Activated T-cell treated with anti-CD3 and anti-CD28 coated beads, Interleukin-2, amount 50 U/mL, for 4 hours (primary cell): ENCODE measurements around the gene WDR38. TPM values are rescaled to one million over a fixed set of nuclear protein-coding genes. Genes with fewer than 3 reads are reported as not detected.
"Not testable (repeated sequence)": the region's sequence is repeated elsewhere in the genome, so short reads cannot be mapped to it uniquely, and the experiment has no call there.

Source experiments
- ATAC-seq, 2 donors: fragments of 200-7000 bp; cut with Tn5 transposase; one replicate each; pipeline ENCODE4 v1.10.0; 2021
- DNase-seq: peaks from one replicate; pipeline ENCODE4 v3.0.0-alpha.2; 2020
- H3K27me3 Mint-ChIP-seq: one replicate; pipeline ENCODE4 v1.8.0; 2021; ENCODE audit warnings: low read depth, mixed read lengths
- H3K36me3 Mint-ChIP-seq: one replicate; pipeline ENCODE4 v1.8.0; 2022; ENCODE audit warnings: mixed read lengths; ENCODE audit not compliant: insufficient read depth
- H3K4me1 Mint-ChIP-seq: one replicate; pipeline ENCODE4 v1.8.0; 2021; ENCODE audit warnings: low read depth, mixed read lengths
- H3K4me3 Mint-ChIP-seq: one replicate; pipeline ENCODE4 v1.8.0; 2021; ENCODE audit warnings: mild to moderate bottlenecking, moderate library complexity, mixed read lengths
- H3K9me3 Mint-ChIP-seq: one replicate; pipeline ENCODE4 v1.8.0; 2021; ENCODE audit warnings: mixed read lengths
- total RNA-seq, 3 donors: library from RNA; stranded (reverse); gene quantifications; one replicate each; pipeline ENCODE4 v1.2.1, GENCODE V29; 2021

WDR38 gene
- total RNA-seq, 3 donors from 2014 or later, result not detected

DNA sequence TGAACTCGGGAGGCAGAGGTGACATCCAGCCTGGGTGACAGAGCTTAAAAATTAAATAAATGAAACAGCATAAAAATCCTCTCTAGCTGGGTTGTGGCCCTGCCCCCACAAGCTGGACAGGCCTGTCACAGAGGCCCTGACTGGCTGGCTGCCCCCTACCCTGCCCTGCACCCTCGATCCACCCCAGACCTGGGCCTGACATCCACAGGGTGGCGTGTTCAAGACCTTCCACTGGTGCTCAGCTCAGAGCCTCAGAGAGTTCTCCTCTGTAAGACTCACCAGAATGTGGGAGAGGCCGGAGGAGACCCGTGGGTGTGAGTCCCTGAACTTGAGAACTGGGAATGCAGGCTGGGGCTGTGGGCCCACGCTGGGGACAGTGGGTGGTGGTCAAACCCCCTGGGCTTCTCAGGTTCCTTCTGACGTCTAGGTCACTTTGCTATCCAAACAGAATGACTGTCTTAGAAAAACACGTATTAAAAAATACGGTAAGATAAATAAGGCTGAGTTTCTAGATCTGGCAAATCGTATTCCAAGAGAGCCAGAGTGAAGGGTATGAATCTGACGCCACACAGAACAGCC is 9.7 kb upstream of the WDR38 start:
- no peak for ATAC-seq
- H3K36me3 Mint-ChIP-seq, result no peaks in the 10 kb centered on the region

DNA sequence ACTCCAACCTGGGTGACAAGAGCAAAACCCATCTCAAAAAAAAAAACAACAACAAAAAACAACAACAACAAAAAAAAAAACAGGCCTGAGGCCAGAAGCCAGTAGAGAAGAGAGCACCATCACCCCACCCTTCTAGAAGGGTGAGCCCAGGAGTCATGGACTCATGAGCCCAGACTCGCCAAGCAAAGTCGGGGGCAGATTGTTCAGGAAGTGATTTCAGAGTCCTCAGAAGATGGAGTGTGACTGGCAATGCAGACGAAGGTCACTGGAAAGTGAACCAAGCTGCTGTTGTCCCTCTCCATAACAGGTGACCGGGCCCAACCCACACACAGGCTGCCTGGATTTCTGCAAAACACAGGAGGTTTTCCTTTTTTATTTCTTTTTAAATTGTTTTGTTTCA is 9.0 kb upstream of the WDR38 start:
- Mint-ChIP-seq H3K27me3 (peaks cover 8% of the 10 kb centered on the region), H3K9me3 (no peaks in the 10 kb centered on the region), H3K4me3 (no peak overlapping the region), H3K36me3 (no peaks in the 10 kb centered on the region), H3K4me1 (no peaks in the 10 kb centered on the region)
- DNase-seq (no peak), ATAC-seq (no peak)

More for the DNA sequence above, 9.7 kb upstream of the WDR38 start:
- H3K4me3 Mint-ChIP-seq, result no peak overlapping the region
- peaks cover 12% of the 10 kb centered on the region for H3K27me3 Mint-ChIP-seq
- no peaks in the 10 kb centered on the region for H3K9me3 Mint-ChIP-seq
- no peaks in the 10 kb centered on the region for H3K4me1 Mint-ChIP-seq
- DNase-seq, result no peak

DNA sequence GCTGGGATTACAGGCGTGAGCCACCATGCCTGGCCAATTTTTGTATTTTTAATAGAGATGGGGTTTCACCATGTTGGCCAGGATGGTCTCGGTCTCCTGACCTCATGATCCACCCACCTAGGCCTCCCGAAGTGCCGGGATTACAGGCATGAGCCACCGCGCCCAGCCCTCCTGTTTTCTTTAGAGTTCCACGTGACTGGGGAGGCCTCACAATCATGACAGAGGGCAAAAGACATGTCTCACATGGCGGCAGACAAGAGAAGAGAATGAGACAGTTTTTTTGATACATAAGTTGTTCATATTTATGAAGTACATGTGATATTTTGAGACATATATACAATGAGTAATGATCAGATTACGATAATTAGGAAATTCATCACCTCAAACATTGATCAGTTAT is 6.8 kb upstream of the WDR38 start:
- not testable (repeated sequence) for ATAC-seq, H3K36me3 Mint-ChIP-seq, H3K4me1 Mint-ChIP-seq, DNase-seq, H3K9me3 Mint-ChIP-seq, H3K27me3 Mint-ChIP-seq, H3K4me3 Mint-ChIP-seq

DNA sequence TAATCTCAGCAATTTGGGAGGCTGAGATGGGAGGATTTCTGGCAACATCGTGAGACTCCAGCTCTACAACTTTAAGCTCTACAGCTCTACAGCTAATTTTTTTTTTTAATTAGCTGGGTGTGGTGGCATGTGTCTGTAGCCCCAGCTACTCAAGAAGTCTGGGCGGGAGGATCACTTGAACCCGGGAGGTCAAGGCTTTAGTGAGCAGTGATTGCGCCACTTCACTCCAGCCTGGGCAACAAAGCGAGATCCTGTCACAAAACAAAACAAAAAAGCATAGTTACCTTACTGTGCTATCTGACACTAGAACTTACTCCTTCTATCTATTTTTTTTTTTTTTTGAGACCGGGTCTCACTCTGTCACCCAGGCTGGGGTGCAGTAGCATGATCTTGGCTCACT is 6.3 kb upstream of the WDR38 start:
- ATAC-seq, result no peak
- no peaks in the 10 kb centered on the region for H3K4me1 Mint-ChIP-seq
- DNase-seq, result no peak
- no peak overlapping the region for H3K4me3 Mint-ChIP-seq
- H3K27me3 Mint-ChIP-seq, result peaks cover 9% of the 10 kb centered on the region
- no peaks in the 10 kb centered on the region for H3K9me3 Mint-ChIP-seq
- H3K36me3 Mint-ChIP-seq, result no peaks in the 10 kb centered on the region

DNA sequence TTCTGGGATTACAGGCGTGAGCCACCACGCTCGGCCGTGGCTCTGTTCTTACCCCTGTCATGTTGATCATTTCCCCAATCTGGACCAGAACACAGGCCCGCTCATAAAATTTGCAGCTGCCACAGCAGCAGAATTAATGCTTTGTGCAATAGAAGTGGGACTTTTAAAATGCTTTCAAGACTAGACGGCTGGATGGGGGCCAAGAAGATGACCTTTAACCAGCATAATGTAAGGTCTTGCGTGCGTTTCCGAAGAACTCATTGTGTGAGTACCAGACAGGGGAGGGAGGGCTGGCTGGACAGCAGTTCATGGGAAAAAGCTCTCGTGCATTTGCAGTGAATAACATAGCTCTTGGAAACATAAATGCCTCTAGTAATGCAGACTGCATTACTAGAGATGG is 3.5 kb upstream of the WDR38 start:
- Mint-ChIP-seq H3K4me3 (no peak overlapping the region), H3K4me1 (peaks cover 5% of the 10 kb centered on the region), H3K9me3 (no peaks in the 10 kb centered on the region), H3K27me3 (peaks cover 9% of the 10 kb centered on the region), H3K36me3 (no peaks in the 10 kb centered on the region)
- DNase-seq (no peak), ATAC-seq (no peak)

DNA sequence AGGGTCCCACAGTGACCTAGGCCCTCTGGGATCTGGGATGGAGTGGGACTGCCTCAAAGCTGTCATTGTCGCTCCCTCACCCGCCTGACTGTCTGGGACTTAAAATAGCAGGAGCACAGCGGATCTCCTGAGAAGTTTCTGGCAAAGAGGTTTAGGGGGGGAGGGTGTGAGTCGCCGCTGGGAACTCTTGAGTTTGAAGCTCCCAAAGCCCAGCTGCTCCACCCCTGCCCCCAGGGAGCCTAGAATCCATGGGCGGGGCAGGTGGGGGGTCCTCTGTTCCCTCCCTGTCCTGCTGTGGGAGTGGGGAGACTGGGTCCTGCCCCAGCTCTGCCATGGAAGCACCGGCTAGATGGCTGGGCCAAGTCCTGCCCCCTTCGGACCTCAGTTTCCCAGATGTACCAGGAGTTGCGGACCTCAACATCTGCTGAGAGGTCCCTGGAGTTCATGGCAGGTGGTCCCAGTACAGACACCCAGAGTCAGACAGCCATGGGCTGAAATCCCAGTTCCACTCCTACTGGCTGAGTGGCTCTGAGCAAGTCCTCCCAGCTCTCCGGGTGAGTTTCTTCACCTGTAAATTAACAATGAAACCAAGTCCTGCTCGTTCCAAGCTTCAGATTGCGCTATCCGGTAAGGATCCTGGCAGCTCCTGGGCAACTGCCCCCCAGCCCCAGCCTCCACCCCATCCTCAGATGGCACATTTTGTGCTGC is 985 bp upstream of the WDR38 start:
- Mint-ChIP-seq H3K36me3 (peaks cover 8% of the 10 kb centered on the region), H3K4me1 (peaks cover 9% of the 10 kb centered on the region), H3K9me3 (no peaks in the 10 kb centered on the region), H3K27me3 (peaks cover 9% of the 10 kb centered on the region), H3K4me3 (peak overlapping the region; percentile 66)
- ATAC-seq, result no peak
- no peak for DNase-seq

DNA sequence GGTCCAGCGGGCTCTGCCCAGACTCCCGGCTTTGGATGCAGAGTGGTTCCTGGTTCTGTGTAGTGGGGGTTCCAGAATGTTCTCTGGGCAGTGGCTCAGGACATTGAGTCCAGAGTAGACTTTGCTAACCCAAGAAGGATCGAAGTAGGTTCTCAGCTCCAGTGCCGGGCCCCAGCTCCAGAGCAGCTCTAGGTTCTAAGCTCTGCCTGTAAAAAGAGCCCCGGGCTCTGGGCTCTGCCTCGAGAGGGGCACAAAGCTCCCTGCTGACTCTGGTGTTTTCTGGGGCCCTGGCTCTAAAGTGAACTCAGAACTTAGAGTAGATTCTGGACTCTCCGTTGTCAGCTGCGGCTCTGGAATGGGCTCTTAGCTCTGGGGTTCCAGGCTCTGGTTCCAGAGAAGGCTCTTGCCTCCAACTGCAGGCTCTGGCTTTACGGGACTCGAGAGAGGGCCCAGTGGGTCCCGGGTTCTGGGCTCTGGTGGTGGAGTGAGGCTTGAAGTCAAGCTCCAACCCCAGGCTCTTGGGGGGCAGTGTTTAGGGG is 414 bp downstream of the WDR38 start:
- no peak for ATAC-seq
- DNase-seq, result no peak
- H3K4me3 Mint-ChIP-seq, result peak overlapping the region; percentile 66
- peaks cover 23% of the 10 kb centered on the region for H3K4me1 Mint-ChIP-seq
- H3K27me3 Mint-ChIP-seq, result peaks cover 4% of the 10 kb centered on the region
- H3K9me3 Mint-ChIP-seq, result no peaks in the 10 kb centered on the region
- H3K36me3 Mint-ChIP-seq, result peaks cover 18% of the 10 kb centered on the region

DNA sequence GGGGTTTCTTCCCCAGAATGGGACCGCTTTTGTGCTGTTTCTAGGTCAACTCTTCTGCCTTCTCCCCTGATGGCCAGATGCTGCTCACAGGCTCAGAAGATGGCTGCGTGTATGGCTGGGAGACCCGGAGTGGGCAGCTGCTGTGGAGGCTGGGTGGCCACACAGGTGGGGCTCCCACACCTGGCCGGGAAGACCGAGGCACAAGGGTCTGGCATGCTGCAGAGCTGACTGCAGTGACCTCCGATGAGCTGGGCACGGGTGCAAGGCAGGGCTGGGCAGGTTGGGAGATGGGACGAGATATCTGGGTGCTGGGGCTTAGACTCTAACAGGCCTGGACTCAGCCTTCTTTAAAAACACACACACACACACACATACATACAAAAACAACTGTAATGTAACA is 901 bp downstream of the WDR38 start:
- DNase-seq (no peak), ATAC-seq (no peak)
- H3K27me3 Mint-ChIP-seq, result peaks cover 4% of the 10 kb centered on the region
- H3K36me3 Mint-ChIP-seq, result peaks cover 22% of the 10 kb centered on the region
- H3K4me1 Mint-ChIP-seq, result peaks cover 28% of the 10 kb centered on the region
- H3K4me3 Mint-ChIP-seq, result no peak overlapping the region
- H3K9me3 Mint-ChIP-seq, result no peaks in the 10 kb centered on the region

DNA sequence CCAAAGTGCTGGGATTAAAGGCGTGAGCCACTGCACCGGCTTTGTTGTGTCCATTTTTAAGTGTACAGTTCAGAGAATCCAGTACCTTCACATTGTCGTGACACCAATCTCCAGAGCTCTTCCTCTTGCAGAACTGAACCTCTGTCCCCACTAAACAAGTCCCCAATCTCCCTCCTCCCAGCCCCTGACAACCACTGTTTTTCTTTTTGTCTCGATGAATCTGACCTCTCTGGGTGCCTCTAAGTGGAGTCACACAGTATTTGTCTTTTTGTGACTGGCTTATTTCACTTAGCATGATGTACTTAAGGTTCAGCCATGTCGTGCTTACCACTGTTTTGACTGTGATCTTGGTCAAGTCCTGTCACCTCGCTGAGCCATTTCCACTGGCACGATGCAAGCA is 1.6 kb downstream of the WDR38 start:
- no peak overlapping the region for H3K4me3 Mint-ChIP-seq
- no peak for ATAC-seq
- no peaks in the 10 kb centered on the region for H3K9me3 Mint-ChIP-seq
- peaks cover 33% of the 10 kb centered on the region for H3K4me1 Mint-ChIP-seq
- H3K27me3 Mint-ChIP-seq, result peaks cover 4% of the 10 kb centered on the region
- peaks cover 28% of the 10 kb centered on the region for H3K36me3 Mint-ChIP-seq
- no peak for DNase-seq

DNA sequence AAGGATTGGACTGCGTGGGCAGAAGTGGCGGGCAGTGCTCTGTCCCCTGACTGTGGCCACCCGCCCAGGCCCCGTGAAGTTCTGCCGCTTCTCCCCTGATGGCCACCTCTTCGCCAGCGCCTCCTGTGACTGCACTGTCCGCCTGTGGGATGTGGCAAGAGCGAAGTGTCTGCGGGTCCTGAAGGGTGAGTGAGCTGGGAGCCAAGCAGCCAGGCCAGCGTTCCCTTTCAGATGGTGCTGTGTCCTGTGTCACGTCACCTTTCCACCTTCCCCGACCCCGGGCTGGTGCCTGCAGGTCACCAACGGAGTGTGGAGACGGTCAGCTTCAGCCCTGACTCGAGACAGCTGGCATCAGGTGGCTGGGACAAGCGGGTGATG is 2.3 kb downstream of the WDR38 start:
- DNase-seq (no peak), ATAC-seq (no peak)
- Mint-ChIP-seq H3K27me3 (peaks cover 4% of the 10 kb centered on the region), H3K9me3 (no peaks in the 10 kb centered on the region), H3K4me3 (no peak overlapping the region), H3K36me3 (peaks cover 35% of the 10 kb centered on the region), H3K4me1 (peaks cover 40% of the 10 kb centered on the region)

DNA sequence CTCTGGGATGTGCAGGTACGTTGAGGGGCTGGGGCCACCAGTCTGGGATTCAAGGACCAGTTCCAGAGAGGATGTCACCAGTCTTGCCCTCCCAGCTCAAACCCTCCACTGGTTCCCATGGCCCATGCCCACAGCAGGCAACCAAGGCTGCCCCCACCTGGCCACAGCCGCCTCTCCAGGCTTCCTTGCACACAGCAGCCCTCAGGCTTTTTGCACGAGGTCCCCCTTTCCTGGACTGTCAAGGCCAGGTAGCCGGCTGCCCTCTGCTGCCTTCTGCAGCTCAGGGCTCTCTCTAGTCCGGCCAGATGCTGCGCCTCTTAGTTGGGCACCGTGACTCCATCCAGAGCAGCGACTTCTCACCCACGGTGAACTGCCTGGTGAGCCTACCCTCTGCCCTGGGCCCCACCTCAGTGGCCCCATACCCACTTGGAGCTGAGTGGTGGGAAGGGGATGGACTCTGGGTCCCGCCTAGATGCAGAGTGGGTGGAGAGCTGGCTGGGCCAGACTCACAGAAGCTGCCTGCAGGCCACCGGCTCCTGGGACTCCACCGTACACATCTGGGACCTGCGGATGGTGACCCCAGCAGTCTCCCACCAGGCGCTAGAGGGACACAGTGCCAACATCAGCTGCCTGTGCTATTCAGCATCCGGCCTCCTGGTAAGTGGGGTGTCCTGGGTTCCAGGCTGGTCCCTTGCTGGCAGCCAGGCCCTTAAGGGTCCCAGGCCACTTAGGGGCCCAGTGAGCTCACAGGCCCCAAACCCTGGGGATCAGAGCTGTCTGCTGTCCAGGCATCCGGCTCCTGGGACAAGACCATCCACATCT is 2.9 kb downstream of the WDR38 start:
- ATAC-seq (peak; percentile 7 to 9), DNase-seq (no peak)
- Mint-ChIP-seq H3K4me3 (no peak overlapping the region), H3K36me3 (peaks cover 41% of the 10 kb centered on the region), H3K4me1 (peaks cover 44% of the 10 kb centered on the region), H3K9me3 (no peaks in the 10 kb centered on the region), H3K27me3 (peaks cover 3% of the 10 kb centered on the region)

DNA sequence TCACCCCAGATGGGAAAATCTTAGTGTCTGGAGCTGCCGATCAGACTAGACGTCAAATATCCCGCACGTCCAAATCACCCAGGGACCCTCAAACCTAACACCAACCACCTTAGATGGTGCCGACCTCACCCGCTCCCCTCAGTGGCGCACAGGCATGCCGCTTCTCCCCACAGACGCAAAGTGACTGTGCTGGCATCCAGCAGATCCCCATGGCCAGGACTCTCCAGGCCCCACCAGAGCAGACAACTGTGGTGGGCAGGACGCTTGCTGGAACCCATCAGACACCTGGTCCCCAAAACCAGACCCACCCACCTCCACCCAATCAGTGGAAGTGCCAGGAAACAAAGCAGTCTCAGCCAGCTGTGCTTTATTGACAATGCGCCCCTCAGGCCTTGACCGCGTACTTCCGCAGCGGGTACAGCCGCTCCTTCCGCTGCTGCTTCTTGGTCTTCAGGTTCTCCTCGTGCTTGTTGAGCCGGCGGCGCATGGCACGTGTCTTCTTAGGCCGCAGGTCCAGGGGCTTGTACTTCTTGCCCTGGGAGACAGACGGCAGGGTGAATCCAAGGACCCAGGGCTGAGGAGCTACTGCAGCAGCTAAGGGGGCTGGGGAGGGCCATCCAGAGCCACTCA is 4.4 kb downstream of the WDR38 start:
- Mint-ChIP-seq H3K4me1 (peaks cover 48% of the 10 kb centered on the region), H3K9me3 (no peaks in the 10 kb centered on the region), H3K4me3 (peak overlapping the region; percentile 59), H3K36me3 (peaks cover 43% of the 10 kb centered on the region), H3K27me3 (no peaks in the 10 kb centered on the region)
- ATAC-seq (no peak), DNase-seq (no peak)

DNA sequence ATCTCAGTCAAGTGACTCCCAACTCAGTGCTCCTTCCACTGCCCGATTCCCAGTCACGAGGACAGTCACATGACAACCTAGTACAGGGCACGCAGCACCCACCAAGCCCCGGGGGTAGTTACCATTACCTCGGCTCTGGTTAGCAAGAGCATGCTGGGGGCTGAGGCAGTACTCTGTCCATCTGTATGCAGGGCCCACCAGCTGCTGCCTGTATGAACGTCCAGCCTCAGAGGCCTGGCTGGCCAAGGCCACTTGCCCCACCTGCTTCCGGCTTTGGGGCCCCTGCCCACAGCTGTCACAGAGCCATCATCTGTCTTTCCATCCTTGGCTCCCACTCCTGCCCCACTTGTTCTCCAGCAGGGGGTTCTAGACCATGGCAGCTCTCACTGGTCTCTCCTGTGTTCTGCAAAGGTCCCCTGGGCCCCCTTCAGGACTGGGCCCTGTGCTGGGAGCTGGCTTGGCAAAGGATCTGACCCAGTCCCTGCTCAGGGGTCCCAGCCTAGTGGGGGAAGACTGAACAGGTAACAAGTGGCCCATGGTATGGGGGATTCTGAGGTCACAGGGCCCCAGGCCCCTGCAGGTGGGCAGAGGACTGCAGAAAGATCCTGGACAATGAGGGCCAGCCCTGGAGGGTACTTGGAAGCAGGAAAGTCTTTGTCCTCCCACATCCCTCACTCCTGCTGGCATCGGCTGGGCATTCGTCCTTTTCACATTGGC is 5.2 kb downstream of the WDR38 start:
- peaks cover 43% of the 10 kb centered on the region for H3K36me3 Mint-ChIP-seq
- H3K27me3 Mint-ChIP-seq, result no peaks in the 10 kb centered on the region
- H3K9me3 Mint-ChIP-seq, result no peaks in the 10 kb centered on the region
- peaks cover 47% of the 10 kb centered on the region for H3K4me1 Mint-ChIP-seq
- DNase-seq (no peak), ATAC-seq (no peak)
- H3K4me3 Mint-ChIP-seq, result peak overlapping the region; percentile 96
